Measurements from ENCODE around the gene IL17REL. TPM values are rescaled to one million over a fixed set of nuclear protein-coding genes. Genes with fewer than 3 reads are reported as not detected.

Gene IL17REL
- total and polyA plus RNA-seq, 2 of the 13 experiments (the other 11 are each of a cell fraction or from before 2014, with no cell fraction given) = not detected

GRCh38 chr22:49962012-49962750 lies 50.4 kb downstream of the IL17REL start (continued):
- TF ChIP-seq ZNF784 (CRISPR knock-in tag; IDR thresholded peaks at IDR 0.05; ENCODE audit: borderline replicate concordance) (no peak), ARNTL (CRISPR knock-in tag; IDR thresholded peaks at IDR 0.05) (peak; percentile 24; the same call in 1 of the 2 replicates), ZNF878 (CRISPR knock-in tag; IDR thresholded peaks at IDR 0.05) (no peak), HOXA7 (CRISPR knock-in tag; IDR thresholded peaks at IDR 0.05) (no peak), CHD4 (IDR thresholded peaks at IDR 0.05; ENCODE audit: borderline replicate concordance, low read length) (no peak), SP1 (IDR thresholded peaks at IDR 0.05) (no peak), SP1 (CRISPR knock-in tag; IDR thresholded peaks at IDR 0.05) (0 out of 2 replicates have a peak, but pooled peaks have one; percentile 9), AKAP8 (CRISPR knock-in tag; IDR thresholded peaks at IDR 0.05) (0 out of 2 replicates have a peak, but pooled peaks have one; percentile 84), GZF1 (CRISPR knock-in tag; IDR thresholded peaks at IDR 0.05) (0 out of 2 replicates have a peak, but pooled peaks have one; percentile 71), KMT2A (CRISPR knock-in tag; IDR thresholded peaks at IDR 0.05) (no peak), ZNF780A (CRISPR knock-in tag; IDR thresholded peaks at IDR 0.05) (no peak), ZNF136 (CRISPR knock-in tag; IDR thresholded peaks at IDR 0.05; ENCODE audit: low read depth) (no peak), PRDM15 (CRISPR knock-in tag; IDR thresholded peaks at IDR 0.05) (no peak), U2AF2 (IDR thresholded peaks at IDR 0.05; ENCODE audit: low read depth, low read length) (no peak), PTBP1 (IDR thresholded peaks at IDR 0.05; ENCODE audit: low read depth, low read length, poor library complexity, severe bottlenecking) (no peak), BCLAF1 (IDR thresholded peaks at IDR 0.05) (no peak), ZNF552 (CRISPR knock-in tag; IDR thresholded peaks at IDR 0.05; ENCODE audit: borderline replicate concordance) (no peak), STAT6 (CRISPR knock-in tag; IDR thresholded peaks at IDR 0.05; ENCODE audit: borderline replicate concordance) (no peak), PPARG (CRISPR knock-in tag; conservative IDR thresholded peaks at IDR 0.05) (no peak)

Measured in HepG2 (cell line).